ENCODE data around the gene SPACA7.
A peak's percentile ranks its signal among the peaks of the same experiment; 100 is the strongest.
"Not testable (repeated sequence)": the region's sequence is repeated elsewhere in the genome, so short reads cannot be mapped to it uniquely, and the experiment has no call there.

The SPACA7 gene

GRCh38 chr13:112351825-112352224 is 24.3 kb upstream of the SPACA7 start:
- no peak for DNase-seq

DNA sequence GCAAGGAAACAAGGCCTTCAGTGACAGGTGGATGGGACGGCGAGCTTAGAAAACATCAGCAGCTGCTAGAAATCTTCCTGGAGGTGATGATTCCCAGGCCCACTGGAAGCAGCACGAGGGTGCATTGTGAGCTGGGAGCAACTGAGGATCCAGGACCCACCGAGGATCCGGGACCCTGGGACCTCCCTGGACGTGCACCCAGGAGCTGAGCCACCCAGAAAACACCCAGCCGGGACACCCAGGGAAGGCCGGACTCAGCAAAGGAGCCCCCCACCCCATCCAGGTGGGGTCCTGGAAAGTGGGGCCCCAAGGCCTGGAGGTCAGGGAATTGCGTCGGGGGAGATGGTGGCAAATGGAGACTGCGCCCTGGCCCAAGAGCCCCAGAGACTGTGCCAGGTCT is 22.3 kb upstream of the SPACA7 start:
- DNase-seq, result no peak

- DNase-seq, result no peak
These were observed 21.6 kb upstream of the SPACA7 start for GRCh38 chr13:112354330-112355273.

DNA sequence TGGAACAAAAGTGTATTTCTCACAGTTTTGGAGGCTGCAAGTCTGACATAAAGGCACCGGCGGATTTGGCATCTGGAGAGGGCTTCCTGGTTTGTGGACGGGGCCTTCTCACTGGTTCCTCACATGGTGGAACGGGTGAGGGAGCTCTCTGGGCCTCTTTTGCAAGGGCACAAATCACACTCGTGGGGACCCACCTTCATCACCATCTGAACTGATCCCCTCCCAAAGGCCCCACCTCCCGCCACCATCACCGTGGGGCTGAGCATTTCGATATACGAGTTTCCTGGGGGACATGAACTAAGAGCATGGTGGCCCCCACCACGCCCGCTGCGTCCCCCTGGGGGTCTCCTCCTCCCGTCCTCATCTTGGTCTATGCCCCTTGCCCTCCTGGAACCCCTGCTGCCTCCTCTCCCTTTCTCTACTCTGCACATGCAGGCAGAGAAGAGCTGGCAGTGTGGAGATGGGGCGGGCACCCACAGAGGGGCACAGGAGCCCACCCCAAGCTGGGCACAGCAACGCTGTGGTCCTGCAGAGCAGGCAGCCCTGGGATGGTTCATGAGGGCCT is 20.8 kb upstream of the SPACA7 start:
- DNase-seq, result no peak

DNA sequence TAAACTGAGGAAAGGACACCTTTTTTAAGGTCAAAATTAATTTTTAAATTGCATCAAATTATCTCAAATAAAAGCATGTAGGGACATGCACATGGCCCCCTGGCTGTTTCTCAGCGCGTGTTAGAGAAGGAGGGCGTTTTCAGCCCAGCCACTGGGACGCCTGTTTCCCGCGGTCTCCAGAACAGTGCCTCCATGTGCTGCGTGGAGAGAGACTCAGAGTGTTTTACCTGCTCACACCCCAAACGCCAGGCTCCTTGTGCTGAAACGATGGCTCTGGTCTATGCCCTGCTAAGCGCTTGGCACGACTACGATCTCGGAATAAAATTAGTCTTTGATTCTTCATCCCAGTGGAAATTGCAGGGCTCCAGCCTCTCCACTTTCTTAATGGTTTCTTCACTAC is 20.0 kb upstream of the SPACA7 start:
- no peak for DNase-seq

- DNase-seq, result no peak
These were observed 18.0 kb upstream of the SPACA7 start for GRCh38 chr13:112358156-112358555.

DNA sequence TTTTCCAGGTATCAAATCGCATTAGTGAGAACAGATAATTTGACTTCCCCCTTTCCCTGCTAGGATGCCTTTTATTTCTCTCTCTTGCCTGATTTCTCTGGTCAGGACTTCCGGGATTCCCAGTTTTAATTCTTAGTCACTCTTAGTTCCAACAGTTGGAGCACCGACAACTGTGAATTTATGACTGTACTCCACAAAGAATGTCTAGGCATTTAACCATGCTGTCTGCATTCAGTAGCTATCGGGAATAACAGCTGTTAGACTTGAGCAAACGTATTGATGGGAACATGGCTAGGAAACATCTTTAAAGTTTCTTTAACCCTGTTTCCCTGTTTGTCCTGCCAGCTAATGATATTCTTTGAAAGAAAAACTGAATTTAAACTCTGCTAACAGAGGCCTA is 14.1 kb upstream of the SPACA7 start:
- no peak for DNase-seq

DNA sequence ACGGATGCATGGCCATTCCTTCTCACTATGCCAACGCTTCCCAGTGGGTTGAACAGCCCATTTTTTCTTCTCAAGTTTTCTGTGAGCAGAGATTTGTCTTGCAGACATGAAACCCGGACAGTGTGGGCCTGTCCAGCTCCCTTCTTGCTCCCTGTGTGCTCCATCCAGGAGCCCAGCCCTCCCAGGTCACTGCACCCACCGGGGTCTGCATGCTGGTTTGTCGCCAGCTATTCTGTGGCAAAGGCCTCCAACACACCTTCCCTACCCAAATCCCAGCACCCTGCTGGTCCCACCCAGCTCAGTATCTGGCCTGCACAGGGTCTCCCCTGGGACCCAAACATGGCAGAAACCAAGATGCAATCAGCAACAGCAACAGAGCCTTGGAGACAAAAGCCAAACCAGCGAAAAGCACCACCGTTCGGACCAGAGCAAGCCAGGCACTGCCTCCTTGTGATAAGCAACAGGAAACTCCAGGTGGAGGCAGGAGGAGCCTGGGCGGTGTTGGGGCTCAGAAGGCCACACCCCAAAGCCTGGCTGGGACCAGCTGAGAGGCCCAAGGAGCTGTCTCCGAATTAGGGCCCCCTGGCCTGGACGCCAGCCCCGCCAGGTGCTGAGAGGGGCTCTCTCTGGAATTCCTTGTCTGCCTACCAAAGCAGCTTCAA is 12.2 kb upstream of the SPACA7 start:
- no peak for DNase-seq

GRCh38 chr13:112366907-112367646 is 9.1 kb upstream of the SPACA7 start:
- DNase-seq, result no peak

DNA sequence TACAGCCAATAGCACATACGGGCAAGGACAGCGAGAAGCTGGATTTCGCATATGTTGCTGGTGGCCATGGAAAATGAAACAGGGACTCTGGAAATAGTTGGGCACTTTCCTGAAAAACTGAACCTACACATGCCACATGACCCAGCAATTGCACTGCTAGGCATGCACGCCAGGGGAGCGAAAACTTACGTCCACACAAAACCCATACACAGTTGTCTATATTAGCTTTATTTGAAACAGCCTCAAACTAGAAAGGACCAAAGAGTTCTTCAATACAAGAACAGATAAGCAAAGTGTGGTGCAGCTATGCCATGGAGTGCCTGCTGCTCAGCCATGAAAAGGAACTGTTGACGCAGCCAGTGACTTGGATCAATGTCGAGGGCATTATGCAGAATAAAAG is 7.3 kb upstream of the SPACA7 start:
- no peak for DNase-seq

- no peak for DNase-seq
These were observed 5.8 kb upstream of the SPACA7 start for GRCh38 chr13:112370311-112370710.

DNA sequence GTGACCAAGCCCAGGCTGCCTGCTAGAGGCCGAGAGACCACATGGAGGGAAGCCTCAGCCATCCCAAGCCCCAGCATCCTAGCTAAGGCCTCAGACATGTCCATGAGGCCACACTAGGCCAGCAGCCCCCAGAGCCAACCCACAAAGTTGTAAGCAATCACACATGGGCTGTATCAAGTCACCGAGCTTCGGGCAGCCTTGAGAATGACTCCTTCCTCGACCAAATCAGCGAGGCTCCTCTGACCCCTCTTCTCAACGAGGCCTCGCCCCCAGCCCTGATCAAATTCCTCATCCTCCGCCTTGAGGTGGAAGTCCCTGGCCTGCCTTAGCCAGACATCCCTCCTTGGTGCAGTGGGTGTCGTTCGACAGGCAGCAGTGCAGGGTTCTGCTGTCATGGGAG is 1.9 kb upstream of the SPACA7 start:
- DNase-seq, result peak; percentile 43

GRCh38 chr13:112391746-112392145 is 15.6 kb downstream of the SPACA7 start:
- no peak for DNase-seq

GRCh38 chr13:112392719-112393118 is 16.6 kb downstream of the SPACA7 start:
- no peak for DNase-seq

DNA sequence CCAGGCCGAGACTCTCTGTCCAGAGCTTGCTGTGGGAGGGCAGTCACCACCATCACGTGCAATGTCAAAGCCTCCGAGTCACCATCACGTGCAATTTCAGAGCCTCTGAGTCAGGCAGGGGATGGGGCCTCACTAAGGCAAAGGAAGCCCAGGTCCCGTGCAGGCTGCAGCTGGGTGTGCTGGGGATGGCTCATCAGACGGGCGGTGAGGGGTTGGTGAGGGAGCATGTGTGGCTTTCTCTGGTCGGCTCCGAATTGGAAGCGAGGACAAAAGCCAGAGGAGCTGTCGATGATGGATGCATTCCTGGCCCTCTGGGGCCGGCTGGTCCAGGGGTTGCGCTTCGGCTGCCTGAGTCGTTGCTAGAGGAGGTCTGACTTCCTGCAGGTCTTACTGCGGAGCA is 18.9 kb downstream of the SPACA7 start:
- not testable (repeated sequence) for DNase-seq

DNA sequence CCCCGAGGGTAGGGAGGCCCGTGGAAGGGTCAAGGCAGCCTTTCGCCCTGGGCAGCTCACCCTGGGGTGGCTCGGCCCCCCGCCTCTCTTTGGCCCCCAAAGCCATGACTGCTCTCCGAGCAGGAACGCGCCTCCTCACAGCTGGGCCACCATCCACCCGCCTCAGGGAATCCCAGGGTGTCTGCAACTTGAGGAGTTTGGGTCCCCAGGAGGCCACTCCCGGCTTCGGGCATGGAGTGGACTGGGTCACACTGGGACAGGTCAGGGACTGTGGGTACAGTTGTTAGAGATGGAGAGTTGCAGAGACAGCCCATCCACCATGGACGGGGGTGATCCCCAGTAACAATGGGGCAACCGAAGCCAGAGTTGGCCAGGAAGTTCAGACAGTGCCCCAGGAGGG is 19.8 kb downstream of the SPACA7 start:
- not testable (repeated sequence) for DNase-seq

- no peak for DNase-seq
These were observed 21.0 kb downstream of the SPACA7 start for GRCh38 chr13:112397108-112397507.

DNA sequence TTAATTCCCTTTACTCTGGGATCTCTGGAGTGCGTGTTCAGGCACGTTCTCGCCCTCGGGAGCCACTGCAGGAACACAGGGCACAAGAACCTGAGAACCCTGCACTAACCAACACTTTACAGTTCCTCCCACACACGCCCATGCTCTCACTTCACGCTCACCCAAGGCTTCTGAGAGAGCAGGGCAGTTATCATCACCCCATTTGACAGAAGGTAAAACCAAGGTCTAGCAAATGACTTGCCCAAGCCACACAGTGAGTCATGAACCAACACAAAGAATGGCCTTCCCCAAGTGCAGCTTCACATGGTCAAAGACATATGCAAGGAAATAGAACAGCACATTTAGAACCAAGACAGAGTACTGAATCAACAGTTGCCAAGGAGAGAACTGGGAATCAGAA is 22.2 kb downstream of the SPACA7 start:
- DNase-seq, result not testable (repeated sequence)

DNA sequence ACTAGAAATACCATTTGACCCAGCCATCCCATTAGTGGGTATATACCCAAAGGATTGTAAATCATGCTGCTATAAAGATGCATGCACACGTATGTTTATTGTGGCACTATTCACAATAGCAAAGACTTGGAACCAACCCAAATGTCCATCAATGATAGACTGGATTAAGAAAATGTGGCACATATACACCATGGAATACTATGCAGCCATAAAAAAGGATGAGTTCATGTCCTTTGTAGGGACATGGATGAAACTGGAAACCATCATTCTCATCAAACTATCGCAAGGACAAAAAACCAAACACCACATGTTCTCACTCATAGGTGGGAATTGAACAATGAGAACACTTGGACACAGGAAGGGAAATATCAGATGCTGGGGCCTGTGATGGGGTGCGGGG is 33.7 kb downstream of the SPACA7 start:
- not testable (repeated sequence) for DNase-seq

GRCh38 chr13:112416647-112417046 is 40.5 kb downstream of the SPACA7 start:
- DNase-seq, result no peak

DNA sequence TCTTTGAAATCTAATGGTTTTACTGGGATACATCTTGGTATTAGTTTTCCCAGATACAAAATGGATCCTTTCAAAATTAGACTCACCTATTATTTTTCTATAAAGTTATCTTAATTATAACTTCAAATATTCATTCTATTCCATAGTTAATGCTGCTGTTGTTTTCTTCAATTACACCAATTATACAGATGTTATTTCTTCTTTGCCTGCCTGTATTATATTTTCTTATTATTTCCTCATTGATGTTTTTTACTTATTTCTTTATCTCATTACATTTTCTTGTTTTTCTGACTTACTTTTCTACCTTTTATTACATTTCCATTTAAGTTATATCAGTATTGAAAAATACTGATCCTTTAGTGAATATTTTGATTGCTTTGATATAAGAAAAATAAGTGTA is 40.9 kb downstream of the SPACA7 start:
- no peak for DNase-seq

DNA sequence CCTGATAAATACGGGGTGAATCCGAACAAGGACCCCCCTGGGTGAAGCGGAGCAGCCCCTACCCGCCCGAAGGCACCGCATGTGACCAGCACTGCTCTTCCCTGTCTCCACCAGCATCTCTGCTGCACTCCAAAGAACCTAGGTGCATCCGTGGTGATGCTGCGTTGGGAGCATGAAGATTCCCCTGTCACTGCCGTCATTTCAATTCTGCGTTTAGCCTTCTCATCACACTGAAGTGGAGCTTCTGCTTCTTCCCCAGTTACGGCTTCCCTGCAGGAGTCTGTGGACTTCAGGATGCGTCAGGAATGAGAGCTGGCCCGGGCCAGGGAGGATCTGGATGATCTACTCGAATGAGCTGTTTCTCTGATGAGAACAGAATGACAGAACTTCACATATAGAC is 47.9 kb downstream of the SPACA7 start:
- no peak for DNase-seq

- no peak for DNase-seq
These were observed 52.5 kb downstream of the SPACA7 start for GRCh38 chr13:112428704-112429103.
